ENCODE measurements around the gene CD2. TPM values are rescaled to one million over a fixed set of nuclear protein-coding genes. Genes with fewer than 3 reads are reported as not detected.
A peak's percentile ranks its signal among the peaks of the same experiment; 100 is the strongest.

Gene CD2
- total RNA-seq, 4 donors from 2014 or later: 1.9 to 9.7 (median 2.6) TPM

DNA sequence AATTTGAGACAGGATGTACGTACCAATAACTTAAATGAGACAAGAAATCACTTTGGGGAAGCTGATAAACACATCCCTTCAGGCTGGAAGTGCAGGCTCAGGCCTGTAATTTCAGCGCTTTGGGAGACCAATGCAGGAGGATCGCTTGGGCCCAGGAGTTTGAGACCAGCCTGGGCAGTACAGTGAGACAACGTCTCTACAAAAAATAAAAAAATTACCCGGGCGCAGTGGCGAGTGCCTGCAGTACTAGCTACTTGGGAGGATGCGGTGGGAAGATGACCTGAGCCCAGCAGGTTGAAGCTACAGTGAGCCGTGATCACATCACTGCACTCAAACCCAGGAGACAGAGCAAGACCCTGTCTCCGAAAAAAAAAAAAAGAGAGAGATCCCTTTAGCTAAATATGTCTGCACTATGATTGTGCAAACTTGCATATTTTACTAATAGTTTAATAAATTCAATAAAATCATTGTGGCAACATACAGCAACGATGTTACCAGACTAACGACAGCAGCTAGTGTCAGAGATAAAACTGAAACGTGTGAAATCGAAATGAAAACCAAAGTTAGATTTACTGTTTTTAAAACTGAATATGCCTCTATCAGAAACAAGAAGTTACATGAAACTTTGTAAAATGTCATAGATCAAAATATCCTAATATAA lies 54.7 kb downstream of the CD2 start:
- TF ChIP-seq POLR2A (IDR thresholded peaks at IDR 0.05): no peak
- TF ChIP-seq, protein P1, sequence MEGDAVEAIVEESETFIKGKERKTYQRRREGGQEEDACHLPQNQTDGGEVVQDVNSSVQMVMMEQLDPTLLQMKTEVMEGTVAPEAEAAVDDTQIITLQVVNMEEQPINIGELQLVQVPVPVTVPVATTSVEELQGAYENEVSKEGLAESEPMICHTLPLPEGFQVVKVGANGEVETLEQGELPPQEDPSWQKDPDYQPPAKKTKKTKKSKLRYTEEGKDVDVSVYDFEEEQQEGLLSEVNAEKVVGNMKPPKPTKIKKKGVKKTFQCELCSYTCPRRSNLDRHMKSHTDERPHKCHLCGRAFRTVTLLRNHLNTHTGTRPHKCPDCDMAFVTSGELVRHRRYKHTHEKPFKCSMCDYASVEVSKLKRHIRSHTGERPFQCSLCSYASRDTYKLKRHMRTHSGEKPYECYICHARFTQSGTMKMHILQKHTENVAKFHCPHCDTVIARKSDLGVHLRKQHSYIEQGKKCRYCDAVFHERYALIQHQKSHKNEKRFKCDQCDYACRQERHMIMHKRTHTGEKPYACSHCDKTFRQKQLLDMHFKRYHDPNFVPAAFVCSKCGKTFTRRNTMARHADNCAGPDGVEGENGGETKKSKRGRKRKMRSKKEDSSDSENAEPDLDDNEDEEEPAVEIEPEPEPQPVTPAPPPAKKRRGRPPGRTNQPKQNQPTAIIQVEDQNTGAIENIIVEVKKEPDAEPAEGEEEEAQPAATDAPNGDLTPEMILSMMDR (IDR thresholded peaks at IDR 0.05): no peak
- Histone ChIP-seq H3K27me3 (no peaks in the 10 kb centered on the region), H3K27ac (no peak overlapping the region), H3K4me1 (no peaks in the 10 kb centered on the region), H3K4me3 (replicated peaks in 1 of 3) (no peak overlapping the region), H3K9me3 (no peaks in the 10 kb centered on the region), H3K36me3 (no peaks in the 10 kb centered on the region)
- DNase-seq: no peak
- WGBS, 2 donors: 92% methylated on average over 14 of the region's 14 CpGs
- intact Hi-C loops (cut with DNase I): no loop called here

DNA sequence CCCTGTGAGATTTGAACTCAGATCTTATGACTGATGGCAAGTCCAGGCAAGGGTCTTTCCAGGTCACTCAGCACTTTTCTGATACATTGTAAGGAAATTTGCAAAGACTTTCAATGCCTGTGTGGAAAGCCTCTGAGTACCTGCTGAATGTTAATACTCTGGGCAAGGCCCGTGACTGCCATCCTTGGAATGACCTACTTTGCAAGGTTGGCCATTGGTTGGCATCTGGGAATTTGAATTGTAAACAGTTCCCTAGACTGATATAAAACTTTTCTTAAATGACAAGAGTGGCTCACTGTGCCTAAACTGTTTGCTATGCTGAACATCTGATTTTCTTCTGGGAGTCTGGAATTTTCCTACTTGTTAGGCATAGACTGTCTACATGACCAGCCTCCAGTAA lies 57.1 kb downstream of the CD2 start:
- no peaks in the 10 kb centered on the region for H3K36me3 ChIP-seq
- H3K27me3 ChIP-seq: no peaks in the 10 kb centered on the region
- H3K4me3 ChIP-seq (replicated peaks in 1 of 3): no peak overlapping the region
- no peaks in the 10 kb centered on the region for H3K4me1 ChIP-seq
- intact Hi-C loops (cut with DNase I): no loop called here
- TF ChIP-seq POLR2A (IDR thresholded peaks at IDR 0.05): no peak
- TF ChIP-seq, protein P1 (IDR thresholded peaks at IDR 0.05): no peak
- no peaks in the 10 kb centered on the region for H3K9me3 ChIP-seq
- H3K27ac ChIP-seq: no peak overlapping the region
- WGBS, 2 donors: 100% methylated on average over 1 of the region's 1 CpG
- no peak for DNase-seq

DNA sequence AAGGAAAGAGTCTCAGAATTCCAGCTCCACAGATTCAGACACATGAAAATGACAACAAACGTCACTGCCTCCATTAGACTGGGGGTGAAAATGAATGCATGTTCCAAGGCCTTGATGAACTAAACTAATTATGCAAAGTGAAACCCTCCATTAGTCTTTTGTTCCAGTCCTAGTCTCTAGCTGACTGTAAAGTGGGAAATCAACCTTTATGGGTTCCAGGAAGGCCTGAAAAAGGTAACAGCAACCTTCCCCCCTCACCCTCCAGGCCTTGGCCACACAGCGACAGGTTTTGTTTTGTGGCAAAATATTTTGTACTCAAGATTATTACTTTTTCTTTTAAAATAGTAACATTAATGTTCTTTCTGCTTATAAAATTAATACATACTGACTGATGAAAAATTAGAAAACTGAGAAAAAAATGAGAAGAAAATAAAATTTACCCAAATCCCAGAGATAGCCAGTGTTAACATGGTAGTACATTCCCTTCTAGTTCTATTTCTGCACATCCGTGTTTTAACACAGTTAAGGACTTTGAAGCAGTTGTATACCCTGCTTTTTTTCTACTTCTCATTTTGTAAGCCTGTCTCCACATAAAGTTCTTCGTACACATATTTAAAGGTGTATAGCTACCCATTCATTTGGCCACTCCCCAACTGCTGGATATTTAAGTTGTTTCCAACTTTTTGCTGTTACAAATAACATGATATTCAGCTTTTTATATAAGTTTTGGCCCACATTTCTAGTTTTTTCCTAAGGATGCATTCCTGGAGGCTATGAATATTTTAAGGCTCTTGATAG lies 60.9 kb downstream of the CD2 start:
- no peak for TF ChIP-seq POLR2A (IDR thresholded peaks at IDR 0.05)
- TF ChIP-seq, protein P1 (IDR thresholded peaks at IDR 0.05): no peak
- WGBS, 2 donors: 77 to 85% methylated on average over 4 of the region's 4 CpGs
- no peaks in the 10 kb centered on the region for H3K36me3 ChIP-seq

DNA sequence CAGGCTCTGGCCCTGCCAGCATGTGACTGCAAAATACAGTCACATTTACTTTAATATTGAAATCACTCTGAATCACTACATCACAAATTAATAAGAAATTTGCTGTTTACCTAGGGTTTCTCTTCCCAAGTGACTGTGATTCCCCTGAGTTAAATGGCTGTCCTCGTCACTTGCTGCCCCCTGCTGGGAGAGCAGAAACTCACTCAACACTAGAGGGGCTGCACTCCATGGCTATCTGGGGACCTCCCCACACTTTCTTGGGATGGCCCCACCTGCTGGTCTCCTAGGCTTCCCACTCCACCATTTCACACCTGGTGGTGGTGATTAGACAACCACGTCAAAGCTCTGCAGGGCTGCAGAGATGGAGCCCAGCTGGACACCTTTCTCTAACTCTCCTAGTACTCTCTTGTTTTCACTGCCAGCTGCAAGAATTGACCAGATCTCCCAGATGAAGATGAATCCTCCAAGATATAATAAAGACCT lies 63.4 kb downstream of the CD2 start:
- peak in 1 of 2 donors; percentile 10 for DNase-seq
- Histone ChIP-seq H3K4me3 (replicated peaks in 1 of 3) (no peak overlapping the region), H3K9me3 (no peaks in the 10 kb centered on the region), H3K27ac (no peak overlapping the region), H3K4me1 (peaks cover 5 to 7% of the 10 kb centered on the region in 2 donors), H3K27me3 (no peaks in the 10 kb centered on the region), H3K36me3 (no peaks in the 10 kb centered on the region)
- TF ChIP-seq, protein P1 (IDR thresholded peaks at IDR 0.05): peak in 2 of 6 experiments; percentile 29 to 32
- no peak for TF ChIP-seq POLR2A (IDR thresholded peaks at IDR 0.05)
- WGBS, 2 donors: 58 to 59% methylated on average over 2 of the region's 2 CpGs
- intact Hi-C loops (cut with DNase I): no loop called here

More for the DNA sequence above, 60.9 kb downstream of the CD2 start:
- intact Hi-C loops (cut with DNase I): no loop called here
- Histone ChIP-seq H3K9me3 (no peaks in the 10 kb centered on the region), H3K27me3 (no peaks in the 10 kb centered on the region), H3K4me1 (peaks cover under 1 to 3% of the 10 kb centered on the region in 2 donors), H3K4me3 (replicated peaks in 1 of 3) (no peak overlapping the region), H3K27ac (no peak overlapping the region)
- no peak for DNase-seq

Other genes starting within 250 kb of the CD2 start
- gene CD58, start 183.4 kb upstream of the CD2 start, total RNA-seq: 10 to 100 TPM; 17.5 to 51.9 (median 23.1) TPM
- 10 to 100 TPM; 10.9 to 23.1 (median 18.6) TPM for gene IGSF3, start 86.7 kb upstream of the CD2 start, total RNA-seq
- gene PTGFRN, start 155.5 kb downstream of the CD2 start, total RNA-seq: 10 to 100 TPM; 18.7 to 38.7 (median 27.6) TPM
- gene CD101, start 247.3 kb downstream of the CD2 start, total RNA-seq: 1 to 10 TPM in 1 of 4 donors, under 1 TPM in 3; 0.13 to 1.3 (median 0.73) TPM

All from thyroid gland (tissue), 4 donors.